Measurements from ENCODE around the gene PALMD.

Gene PALMD

GRCh38 chr1:99640672-99641071 lies 5.2 kb upstream of the PALMD start:
- TF ChIP-seq RAD21 (IDR thresholded peaks at IDR 0.05; ENCODE audit: low read depth): no peak
- no peak for TF ChIP-seq CREB1 (IDR thresholded peaks at IDR 0.05; ENCODE audit: low read depth)
- TF ChIP-seq EP300 (IDR thresholded peaks at IDR 0.05; ENCODE audit: borderline replicate concordance): no peak
- no peak for TF ChIP-seq MAX (IDR thresholded peaks at IDR 0.05)
- TF ChIP-seq CEBPB (IDR thresholded peaks at IDR 0.05): no peak
- TF ChIP-seq EGR1 (IDR thresholded peaks at IDR 0.05): no peak

GRCh38 chr1:99641558-99641957 lies 4.4 kb upstream of the PALMD start:
- TF ChIP-seq TAF1 (IDR thresholded peaks at IDR 0.05; ENCODE audit: low read depth) (no peak), FOXM1 (IDR thresholded peaks at IDR 0.05; ENCODE audit: borderline replicate concordance, low read depth) (no peak), EGR1 (IDR thresholded peaks at IDR 0.05) (no peak), ZBTB7A (IDR thresholded peaks at IDR 0.05; ENCODE audit: low read depth) (no peak), REST (IDR thresholded peaks at IDR 0.05; ENCODE audit: low read depth) (no peak), TEAD4 (IDR thresholded peaks at IDR 0.05) (no peak), USF1 (IDR thresholded peaks at IDR 0.05) (no peak), TCF12 (IDR thresholded peaks at IDR 0.05; ENCODE audit: low read depth) (no peak), NFIC (IDR thresholded peaks at IDR 0.05) (no peak), EP300 (IDR thresholded peaks at IDR 0.05; ENCODE audit: borderline replicate concordance) (no peak), YY1 (IDR thresholded peaks at IDR 0.05; ENCODE audit: low read depth) (no peak), RAD21 (IDR thresholded peaks at IDR 0.05; ENCODE audit: low read depth) (no peak), CEBPB (IDR thresholded peaks at IDR 0.05) (no peak)

GRCh38 chr1:99642053-99642452 lies 3.9 kb upstream of the PALMD start:
- no peak for TF ChIP-seq ZBTB7A (IDR thresholded peaks at IDR 0.05; ENCODE audit: low read depth)
- no peak for TF ChIP-seq EGR1 (IDR thresholded peaks at IDR 0.05)
- TF ChIP-seq TEAD4 (IDR thresholded peaks at IDR 0.05): no peak
- no peak for TF ChIP-seq EP300 (IDR thresholded peaks at IDR 0.05; ENCODE audit: borderline replicate concordance)
- no peak for TF ChIP-seq FOXM1 (IDR thresholded peaks at IDR 0.05; ENCODE audit: borderline replicate concordance, low read depth)
- TF ChIP-seq USF1 (IDR thresholded peaks at IDR 0.05): no peak
- TF ChIP-seq NFIC (IDR thresholded peaks at IDR 0.05): no peak
- no peak for TF ChIP-seq CEBPB (IDR thresholded peaks at IDR 0.05)
- TF ChIP-seq MAX (IDR thresholded peaks at IDR 0.05): no peak
- TF ChIP-seq TAF1 (IDR thresholded peaks at IDR 0.05; ENCODE audit: low read depth): no peak
- no peak for TF ChIP-seq YY1 (IDR thresholded peaks at IDR 0.05; ENCODE audit: low read depth)
- no peak for TF ChIP-seq CREB1 (IDR thresholded peaks at IDR 0.05; ENCODE audit: low read depth)
- no peak for TF ChIP-seq RAD21 (IDR thresholded peaks at IDR 0.05; ENCODE audit: low read depth)

GRCh38 chr1:99643021-99643779 lies 2.7 kb upstream of the PALMD start:
- TF ChIP-seq ZBTB7A (IDR thresholded peaks at IDR 0.05; ENCODE audit: low read depth) (no peak), MAX (IDR thresholded peaks at IDR 0.05) (no peak), CEBPB (IDR thresholded peaks at IDR 0.05) (no peak), NFIC (IDR thresholded peaks at IDR 0.05) (no peak), TEAD4 (IDR thresholded peaks at IDR 0.05) (no peak), USF1 (IDR thresholded peaks at IDR 0.05) (no peak)

- TF ChIP-seq CREB1 (IDR thresholded peaks at IDR 0.05; ENCODE audit: low read depth) (no peak), NFIC (IDR thresholded peaks at IDR 0.05) (peak; percentile 55; the same call in 1 of the 2 replicates)
Measured at GRCh38 chr1:99644279-99645004, 1.5 kb upstream of the PALMD start.

GRCh38 chr1:99645203-99645602 lies 710 bp upstream of the PALMD start:
- TF ChIP-seq FOXM1 (IDR thresholded peaks at IDR 0.05; ENCODE audit: borderline replicate concordance, low read depth): peak; percentile 12; the same call in 1 of the 2 replicates
- no peak; the same call in 1 of the 2 replicates for TF ChIP-seq RAD21 (IDR thresholded peaks at IDR 0.05; ENCODE audit: low read depth)
- TF ChIP-seq NFIC (IDR thresholded peaks at IDR 0.05): peak; percentile 69
- no peak for TF ChIP-seq EGR1 (IDR thresholded peaks at IDR 0.05)
- TF ChIP-seq TCF12 (IDR thresholded peaks at IDR 0.05; ENCODE audit: low read depth): peak; percentile 52; the same call in 1 of the 2 replicates
- no peak for TF ChIP-seq ZBTB7A (IDR thresholded peaks at IDR 0.05; ENCODE audit: low read depth)
- TF ChIP-seq CREB1 (IDR thresholded peaks at IDR 0.05; ENCODE audit: low read depth): 0 out of 2 replicates have a peak, but pooled peaks have one; percentile 15
- peak; percentile 67 for TF ChIP-seq TEAD4 (IDR thresholded peaks at IDR 0.05)
- TF ChIP-seq CEBPB (IDR thresholded peaks at IDR 0.05): peak; percentile 98
- TF ChIP-seq MAX (IDR thresholded peaks at IDR 0.05): no peak
- TF ChIP-seq YY1 (IDR thresholded peaks at IDR 0.05; ENCODE audit: low read depth): 0 out of 2 replicates have a peak, but pooled peaks have one; percentile 24
